ENCODE data around the gene PIK3C3.

The PIK3C3 gene

GRCh38 chr18:41954827-41955613 lies at the start of gene PIK3C3:
Gene PIK3C3 (plus strand): TSS chr18:41955234. CDS start chr18:41955292, 58 bp downstream.
- DNase-seq: peak; percentile 95

- DNase-seq: no peak
These were observed 49.1 kb upstream of the PIK3C3 start for GRCh38 chr18:41905786-41906527.

GRCh38 chr18:41906528-41907146 lies 48.4 kb upstream of the PIK3C3 start:
- DNase-seq: peak; percentile 75

- no peak for DNase-seq
These were observed 37.9 kb upstream of the PIK3C3 start for GRCh38 chr18:41917181-41917580.

GRCh38 chr18:41921770-41922169 lies 33.3 kb upstream of the PIK3C3 start:
- no peak for DNase-seq

GRCh38 chr18:41922176-41922575 lies 32.9 kb upstream of the PIK3C3 start:
- DNase-seq: no peak

- no peak for DNase-seq
These were observed 32.2 kb upstream of the PIK3C3 start for GRCh38 chr18:41922841-41923240.

- DNase-seq: no peak
These were observed 31.6 kb upstream of the PIK3C3 start for GRCh38 chr18:41923446-41923845.

GRCh38 chr18:41928581-41928980 lies 26.5 kb upstream of the PIK3C3 start:
- no peak for DNase-seq

GRCh38 chr18:41932899-41933298 lies 22.1 kb upstream of the PIK3C3 start:
- no peak for DNase-seq

GRCh38 chr18:41933778-41934177 lies 21.3 kb upstream of the PIK3C3 start:
- no peak for DNase-seq

GRCh38 chr18:41936471-41937134 lies 18.4 kb upstream of the PIK3C3 start:
- no peak for DNase-seq

- no peak for DNase-seq
These were observed 16.6 kb upstream of the PIK3C3 start for GRCh38 chr18:41938445-41938844.

GRCh38 chr18:41939326-41939725 lies 15.7 kb upstream of the PIK3C3 start:
- no peak for DNase-seq

- DNase-seq: no peak
These were observed 14.4 kb upstream of the PIK3C3 start for GRCh38 chr18:41940506-41941215.

- DNase-seq: no peak
These were observed 12.8 kb upstream of the PIK3C3 start for GRCh38 chr18:41942254-41942653.

GRCh38 chr18:41948544-41949110 lies 6.4 kb upstream of the PIK3C3 start:
- DNase-seq: no peak

GRCh38 chr18:41949206-41949920 lies 5.7 kb upstream of the PIK3C3 start:
- DNase-seq: no peak

GRCh38 chr18:41955688-41956087 lies 654 bp downstream of the PIK3C3 start:
- DNase-seq: no peak

GRCh38 chr18:41959045-41959444 lies 4.0 kb downstream of the PIK3C3 start:
- DNase-seq: no peak

- no peak for DNase-seq
These were observed 10.7 kb downstream of the PIK3C3 start for GRCh38 chr18:41965634-41966255.
